Measurements from ENCODE around the gene SECISBP2.

SECISBP2 gene

DNA sequence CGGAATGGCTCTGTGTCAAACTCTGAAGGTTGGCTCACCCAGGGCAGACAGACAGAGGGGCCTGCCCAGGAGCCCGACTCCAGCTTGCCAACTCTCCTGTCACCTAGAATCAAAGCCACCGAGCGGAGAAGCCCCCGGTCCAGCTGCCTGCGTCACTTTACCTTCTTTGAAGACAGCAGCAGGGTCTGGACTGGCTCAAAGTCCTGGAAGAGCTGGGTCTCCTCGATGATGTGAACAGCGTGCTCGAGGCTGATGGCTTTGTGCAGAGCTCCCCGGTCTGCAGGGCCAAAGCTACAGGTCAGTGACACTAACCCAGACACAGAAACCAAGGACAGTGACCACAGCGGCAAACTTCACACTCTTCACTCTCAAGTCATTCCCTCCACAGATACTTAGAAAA is 67.9 kb downstream of the SECISBP2 start:
- DNase-seq = no peak

DNA sequence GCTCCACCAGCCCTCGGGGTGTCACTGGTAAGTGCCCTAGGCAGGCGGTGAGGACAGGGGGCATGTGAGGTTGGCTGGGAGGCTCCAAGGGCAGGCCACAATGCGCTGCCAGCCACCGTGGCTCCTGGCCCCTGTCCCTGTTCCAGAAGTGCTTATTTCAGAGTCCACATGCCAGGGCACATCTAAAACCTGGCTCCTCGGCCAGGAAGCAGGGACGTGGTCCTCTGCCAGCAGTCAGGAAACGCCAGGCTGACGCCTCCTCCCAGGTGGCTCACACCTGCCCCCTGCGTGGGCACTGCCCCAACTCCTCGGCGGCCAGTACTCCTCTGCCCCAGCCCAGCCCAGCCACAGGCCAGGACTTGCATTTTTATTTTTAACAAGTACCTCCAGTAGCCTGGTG is 68.5 kb downstream of the SECISBP2 start:
- DNase-seq = no peak

DNA sequence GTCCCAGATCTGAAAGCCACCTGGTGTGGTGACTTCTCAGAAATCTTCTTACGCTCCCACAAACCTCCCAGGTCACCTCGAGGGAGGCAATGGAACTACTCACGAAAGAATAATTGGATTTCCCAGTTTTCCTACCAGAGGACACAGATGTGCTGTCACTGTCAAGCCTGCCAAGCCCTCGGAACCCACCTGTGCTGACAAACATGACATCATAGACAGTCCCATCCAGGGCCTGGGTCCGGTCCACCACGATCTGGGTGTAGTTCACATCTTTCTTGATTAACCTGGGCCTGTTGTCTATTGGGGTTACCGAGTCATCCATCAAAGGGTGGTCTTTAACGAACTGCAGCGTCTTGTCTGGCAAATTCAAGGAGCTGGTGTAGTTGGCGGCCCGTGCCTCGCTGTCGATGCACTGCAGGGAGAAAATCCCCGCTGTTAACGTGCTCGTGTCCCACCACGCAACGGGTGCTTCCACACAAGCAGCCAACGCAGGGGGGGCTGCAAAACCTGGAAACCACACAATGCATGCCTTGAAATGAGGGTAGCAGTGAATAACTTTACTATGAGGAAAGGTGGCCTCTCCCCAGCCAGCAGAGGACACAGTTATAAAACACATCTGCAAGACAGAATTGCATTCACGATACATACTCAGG is 69.0 kb downstream of the SECISBP2 start:
- DNase-seq = no peak

DNA sequence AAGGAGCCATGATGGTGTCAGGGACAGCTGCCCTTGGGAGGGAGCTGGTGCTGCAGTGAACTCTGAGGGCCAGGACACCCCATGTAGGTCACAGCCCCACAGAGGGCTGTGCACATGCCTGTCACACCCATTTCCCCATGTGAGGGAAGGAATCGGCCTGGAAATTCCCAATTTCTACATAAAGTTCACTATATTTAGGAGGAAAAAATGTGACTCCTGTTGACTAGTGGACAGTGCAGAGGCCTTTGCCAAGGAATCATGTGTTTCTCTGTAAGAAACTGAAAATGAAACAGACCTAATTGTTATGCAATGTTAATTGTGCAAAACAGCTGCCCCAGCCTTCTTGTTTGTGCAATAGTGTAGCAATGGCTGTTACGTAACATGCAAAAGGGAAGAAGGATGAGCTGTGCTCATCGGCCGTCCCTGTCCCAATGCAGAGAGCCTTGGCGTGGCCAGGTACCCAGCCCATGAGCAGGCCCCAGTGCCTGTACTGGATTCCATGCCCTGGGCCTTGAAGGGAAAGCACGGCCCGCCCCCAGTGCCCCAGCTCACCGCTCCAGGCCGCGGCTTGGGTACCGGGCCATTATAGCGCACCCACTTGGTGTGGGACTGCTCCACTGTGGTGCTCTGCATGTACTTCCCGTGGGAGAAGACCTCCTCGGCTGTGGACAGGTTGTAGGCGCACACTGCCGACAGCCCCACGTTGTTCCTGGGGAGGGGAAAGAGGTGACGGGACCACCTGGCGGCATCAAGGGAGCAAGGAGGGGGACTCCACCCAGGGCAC is 70.0 kb downstream of the SECISBP2 start:
- DNase-seq = no peak

DNA sequence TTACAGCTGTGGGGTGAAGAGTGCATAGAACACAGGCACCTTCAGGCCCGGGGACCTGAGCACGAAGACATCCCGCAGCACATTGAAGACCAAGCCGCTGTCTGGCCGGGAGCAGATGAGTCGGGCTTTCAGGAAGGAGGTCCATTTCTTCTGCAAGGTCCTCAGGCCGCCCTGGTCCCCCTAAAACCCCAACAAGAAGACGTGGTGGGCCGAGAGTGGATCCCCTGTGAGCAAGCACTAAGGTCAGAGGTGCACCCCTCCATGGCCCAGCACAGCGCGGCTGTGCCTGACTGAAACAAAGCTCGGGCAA is 70.5 kb downstream of the SECISBP2 start:
- DNase-seq = no peak

DNA sequence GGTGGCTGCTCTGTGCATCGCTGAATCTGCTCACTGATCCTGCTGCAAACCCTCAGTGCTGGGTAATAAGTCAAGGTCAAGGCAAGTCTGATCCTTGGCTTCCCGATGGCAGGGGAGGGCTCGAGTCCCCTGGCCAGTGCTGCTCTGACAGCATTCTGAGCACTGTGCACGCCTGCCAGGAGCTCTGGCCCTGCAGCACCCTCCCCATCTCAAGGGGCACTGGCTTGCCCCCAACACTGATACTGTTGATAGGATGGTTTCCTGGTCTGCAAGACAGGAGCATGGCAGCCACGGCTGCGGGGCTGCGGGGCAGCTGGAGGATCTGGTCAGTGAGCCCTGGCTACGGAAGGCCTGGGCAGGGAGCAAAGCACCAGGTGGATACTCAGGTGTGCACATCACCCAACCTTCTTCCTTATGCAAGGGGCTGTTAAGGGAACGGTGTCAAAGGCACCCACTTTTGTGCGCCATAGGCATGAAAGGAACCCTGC is 71.8 kb downstream of the SECISBP2 start:
- DNase-seq = no peak

DNA sequence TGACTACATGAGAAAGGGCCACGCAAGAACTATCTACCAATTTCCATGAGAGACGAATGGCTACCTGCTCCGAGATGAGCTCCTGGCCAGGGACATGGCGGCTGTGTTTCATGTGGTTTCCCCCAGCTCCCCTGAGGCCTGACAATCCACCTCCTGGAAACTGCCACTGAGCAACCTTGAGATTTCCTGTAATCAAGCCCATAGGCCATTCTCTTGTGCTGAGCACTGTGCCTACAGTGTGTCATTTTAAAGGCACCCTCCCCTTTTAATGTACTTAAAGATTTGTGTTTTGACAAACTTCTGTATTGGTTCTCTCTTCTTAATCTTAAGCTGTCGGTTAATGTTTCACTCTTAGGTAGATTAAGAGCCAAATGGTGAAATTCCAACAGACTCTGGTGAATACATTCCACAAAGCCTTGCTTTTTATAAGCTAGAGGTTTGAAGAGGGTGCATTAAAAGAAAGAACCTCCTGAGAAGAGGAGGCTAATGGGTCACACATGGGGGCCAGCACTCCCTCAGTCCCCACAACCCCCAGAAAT is 72.3 kb downstream of the SECISBP2 start:
- no peak for DNase-seq

DNA sequence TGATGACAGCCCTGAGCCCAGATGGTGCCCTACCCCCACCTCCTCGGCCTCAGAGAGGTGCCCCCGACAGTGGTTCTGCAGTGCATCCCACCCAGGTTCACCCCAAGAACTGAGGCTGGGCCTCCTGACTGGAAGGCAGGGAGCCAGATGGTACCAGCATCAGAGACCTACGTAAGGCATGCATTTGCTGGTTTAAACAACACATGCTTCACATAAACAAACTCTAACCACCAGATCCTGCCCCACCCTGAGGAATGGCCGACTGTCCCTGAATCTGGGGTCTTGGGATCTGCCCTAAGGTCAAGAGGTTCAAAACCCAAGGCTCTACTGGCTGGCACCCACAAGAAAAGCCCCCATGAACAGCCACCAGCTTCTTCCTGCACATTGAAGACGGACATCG is 73.3 kb downstream of the SECISBP2 start:
- DNase-seq = no peak

DNA sequence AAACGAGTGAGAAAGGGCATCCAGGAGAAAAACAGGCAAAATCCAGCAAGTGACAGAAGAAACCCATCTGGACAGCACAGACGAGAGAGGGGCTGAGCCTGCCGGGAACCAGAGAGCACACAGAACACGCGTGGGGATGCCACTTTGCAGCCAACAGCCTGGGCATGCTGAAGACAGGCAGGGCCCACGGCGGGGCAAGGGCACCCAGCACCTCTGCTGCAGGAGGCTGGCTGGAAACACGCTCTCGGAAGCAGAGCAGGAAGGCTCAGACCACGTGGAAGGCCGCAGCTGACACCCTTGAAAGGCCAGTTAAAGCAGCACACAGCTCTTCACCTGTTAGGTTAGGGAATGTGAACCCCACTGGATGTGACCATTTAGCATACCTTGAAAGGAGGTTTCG is 76.1 kb downstream of the SECISBP2 start:
- DNase-seq = no peak

DNA sequence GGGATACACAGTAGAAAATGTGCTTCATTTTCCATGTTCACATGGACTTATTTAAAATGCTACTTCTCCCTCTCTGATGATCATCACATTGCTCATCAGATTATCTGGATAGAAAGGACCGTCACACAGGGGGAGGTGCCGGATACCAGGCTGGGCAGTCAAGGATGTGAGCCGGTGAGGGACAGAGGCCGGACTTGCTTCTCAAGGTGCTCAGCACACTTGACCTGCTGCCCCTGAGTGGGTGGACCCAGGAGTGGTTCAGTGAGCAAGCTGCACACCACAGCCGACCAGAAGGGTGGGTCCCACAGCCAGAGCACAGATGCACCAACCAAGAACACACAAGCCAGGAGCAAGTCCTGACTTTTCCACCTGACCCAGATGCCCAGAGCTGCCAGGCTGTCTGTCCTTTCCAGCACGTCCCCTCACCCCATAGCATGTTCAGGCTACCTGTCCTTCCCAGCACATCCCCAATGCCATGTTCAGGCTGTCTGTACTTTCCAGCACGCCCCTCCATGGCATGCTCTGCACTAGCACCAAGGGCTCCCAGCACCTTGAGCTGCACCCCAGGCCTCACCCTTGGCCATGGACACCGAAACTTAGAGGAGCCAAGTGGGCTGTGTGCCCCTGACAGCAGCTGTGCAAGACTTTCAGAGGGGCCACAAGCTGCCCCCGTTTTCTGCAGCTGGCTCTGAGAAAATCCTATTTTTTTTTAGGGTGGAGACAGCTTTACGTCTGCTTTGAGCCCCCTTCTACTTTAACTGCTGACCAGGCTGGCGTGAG is 77.8 kb downstream of the SECISBP2 start:
- DNase-seq = no peak

DNA sequence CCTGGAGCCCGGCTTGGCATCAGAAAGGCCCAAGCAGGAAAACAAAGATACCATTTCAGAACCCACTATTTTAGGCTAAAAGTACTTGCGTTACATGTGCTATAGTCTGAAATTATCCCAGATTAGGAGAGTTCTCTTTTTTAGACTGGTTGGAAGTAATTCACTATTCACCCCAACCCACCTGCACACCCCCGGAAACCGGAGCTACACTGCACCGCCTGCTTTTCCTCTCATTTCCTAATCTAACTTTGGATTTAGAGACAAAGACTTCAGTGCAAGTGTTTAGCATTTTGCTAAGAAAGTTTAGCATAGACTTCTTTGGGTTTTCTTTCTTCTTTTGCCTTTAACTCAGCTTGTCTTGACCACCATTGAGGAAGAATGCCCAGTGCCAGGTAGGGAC is 79.2 kb downstream of the SECISBP2 start:
- DNase-seq = no peak

DNA sequence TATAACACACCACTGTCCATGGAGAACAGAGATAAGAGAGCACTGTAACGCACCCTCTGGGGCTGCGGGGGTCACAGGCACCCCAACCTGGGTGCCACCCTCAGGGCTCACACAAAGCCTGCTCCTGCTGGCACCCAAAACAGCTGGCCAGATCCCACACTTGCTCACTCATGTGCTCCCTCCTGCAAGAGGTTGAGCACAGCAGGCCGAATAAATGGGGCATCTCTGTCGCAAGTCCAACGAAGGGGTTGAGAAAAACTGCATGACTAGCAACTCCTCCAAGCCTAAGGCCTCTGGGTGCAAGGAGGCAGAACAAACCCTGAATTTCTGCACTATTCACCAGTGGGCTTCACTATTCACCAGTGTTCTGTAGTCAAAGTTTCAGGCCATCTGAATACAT is 80.3 kb downstream of the SECISBP2 start:
- DNase-seq = no peak

DNA sequence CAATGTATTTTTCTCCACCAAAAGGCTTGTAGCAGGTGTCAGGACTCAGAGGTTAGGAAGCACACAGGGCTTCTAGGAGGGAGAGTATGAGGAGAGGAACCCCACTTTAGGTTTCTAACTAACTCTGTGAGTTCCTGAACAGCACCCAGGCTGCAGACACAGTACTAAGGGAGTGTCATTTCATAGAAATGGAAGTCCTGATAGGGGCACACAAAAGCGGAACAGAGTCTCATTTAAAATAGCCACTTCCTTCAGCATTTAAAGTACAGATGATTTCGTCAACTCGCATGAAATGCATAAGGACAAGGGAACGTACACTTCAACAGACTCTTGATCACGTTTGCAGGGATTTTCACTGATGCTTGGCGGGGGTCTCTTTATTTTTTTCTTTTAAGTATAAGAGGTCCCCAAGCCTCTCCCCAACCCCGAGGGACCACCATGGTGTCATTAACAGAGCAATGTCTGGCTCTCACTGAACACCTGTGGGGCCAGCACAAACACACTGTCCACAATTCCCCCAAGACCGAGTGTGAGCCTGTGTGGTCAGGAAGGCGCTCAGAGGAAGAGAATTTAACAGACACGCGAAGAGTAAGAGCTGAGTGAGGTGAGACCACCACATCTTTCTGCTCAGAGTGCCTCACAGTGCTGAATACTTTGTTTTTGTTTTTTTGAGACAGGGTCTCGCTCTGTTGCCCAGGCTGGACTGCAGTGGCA is 82.3 kb downstream of the SECISBP2 start:
- no peak for DNase-seq

DNA sequence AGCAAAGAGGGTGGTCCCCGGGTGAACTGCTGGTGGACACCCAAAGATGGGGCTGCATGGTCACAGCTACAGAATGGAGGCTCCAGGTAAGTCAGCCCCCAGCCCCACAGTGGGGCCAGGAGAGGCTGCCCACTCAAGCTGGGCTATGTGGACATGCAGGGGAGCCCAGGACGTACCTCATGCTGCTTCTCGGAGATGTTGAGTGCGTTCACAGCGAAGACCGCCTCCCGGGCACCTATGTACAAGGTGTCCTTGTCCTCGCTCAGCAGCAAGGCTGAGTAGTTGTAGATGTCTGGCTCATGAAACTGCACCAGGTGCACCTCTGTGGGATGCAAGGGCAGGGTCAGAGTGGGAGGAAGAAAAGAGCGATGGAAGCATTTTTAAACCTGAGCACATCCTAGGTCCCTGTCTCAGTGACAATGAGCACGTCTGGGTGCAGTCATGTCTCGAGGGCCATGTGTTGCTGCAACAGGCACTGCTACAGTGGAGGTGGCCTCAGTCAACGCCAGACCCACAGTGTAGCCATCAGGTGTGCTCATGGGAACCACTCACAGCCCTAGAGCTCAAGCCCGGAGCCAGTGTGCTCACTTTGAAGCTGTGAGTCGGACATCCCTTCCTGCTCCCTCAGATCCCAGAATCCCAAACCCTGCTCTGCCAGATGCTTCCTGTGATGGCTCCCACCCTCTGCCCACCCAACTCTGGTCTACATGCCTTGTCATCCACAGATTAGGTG is 84.6 kb downstream of the SECISBP2 start:
- DNase-seq = no peak

DNA sequence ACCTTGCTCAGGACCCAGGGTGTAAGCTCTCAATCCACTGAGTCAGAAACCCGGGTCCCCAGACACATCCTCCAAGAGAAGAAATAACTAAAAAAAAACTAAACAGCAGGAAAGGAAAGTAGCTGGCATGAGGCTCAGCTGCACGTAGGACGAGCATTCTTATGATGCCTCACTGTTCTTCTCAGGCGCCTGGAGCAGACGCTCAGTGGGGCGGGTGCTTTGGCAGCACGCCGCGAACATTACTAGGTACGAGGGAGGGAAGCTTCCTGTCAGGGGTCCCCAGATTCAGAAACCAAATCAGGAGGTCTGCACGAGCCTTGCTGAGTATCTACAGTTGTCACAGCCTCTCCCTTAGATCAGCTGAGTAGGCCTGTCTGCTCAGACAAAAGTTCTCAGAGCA is 85.8 kb downstream of the SECISBP2 start:
- no peak for DNase-seq

DNA sequence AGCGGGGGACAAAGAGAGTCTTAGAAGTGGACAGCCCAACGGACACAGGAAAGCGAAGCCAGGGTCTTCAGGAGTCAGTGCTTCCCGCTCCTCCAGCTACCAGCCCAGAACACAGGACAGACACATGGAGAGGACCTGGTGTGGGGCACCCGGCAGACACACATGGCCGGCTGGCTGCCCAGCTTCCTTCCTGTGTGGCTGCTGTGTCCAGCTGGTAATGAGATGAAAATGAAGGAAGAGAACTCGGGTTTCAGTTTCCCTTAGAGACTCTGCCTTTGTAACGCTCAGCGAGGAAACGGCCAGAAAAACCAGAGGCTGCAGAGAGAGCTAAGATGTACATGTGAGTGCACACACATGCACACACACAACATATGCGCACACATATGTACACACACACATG is 87.5 kb downstream of the SECISBP2 start:
- no peak for DNase-seq

DNA sequence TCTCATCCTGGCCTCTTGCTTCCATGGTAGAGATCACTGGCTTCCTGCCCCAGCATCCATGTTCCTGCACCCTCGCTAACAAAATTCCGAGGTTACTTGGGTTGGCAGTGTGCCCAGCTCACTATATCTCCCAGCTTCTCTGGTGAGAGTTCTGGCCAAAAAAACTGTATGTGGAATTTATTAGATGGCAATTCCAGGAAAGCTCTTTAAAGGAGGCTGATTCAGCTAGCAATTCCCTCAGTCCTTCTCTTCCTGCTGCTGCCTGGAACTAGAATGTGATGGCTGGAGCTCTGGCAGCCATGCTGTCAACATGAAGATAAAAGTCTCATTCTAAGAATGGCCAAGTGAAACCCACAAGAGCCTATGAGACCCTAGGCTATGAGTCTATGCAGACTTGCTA is 88.8 kb downstream of the SECISBP2 start:
- DNase-seq = no peak

DNA sequence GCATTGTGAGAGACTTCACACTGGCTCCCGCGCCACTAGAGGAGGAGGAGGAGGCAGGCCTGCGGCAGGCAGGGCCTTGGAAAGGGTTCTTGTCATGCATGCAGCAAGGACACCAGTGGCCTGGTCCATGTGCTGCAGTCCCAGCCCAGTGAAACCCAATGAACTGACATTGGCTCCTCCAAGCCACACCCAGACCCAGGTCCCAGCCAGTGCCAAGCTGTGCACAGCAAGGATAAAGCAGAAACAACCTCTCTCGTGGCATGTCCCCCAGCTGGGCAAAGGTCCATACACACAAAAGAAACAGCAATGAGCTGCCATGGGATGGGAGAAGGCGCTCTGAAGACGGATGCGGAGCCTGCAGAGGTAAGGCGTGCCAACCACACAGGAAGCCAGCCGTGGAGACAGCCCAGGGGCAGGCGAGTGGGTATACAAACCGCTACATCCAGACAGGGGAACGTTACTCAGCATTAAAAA is 90.4 kb downstream of the SECISBP2 start:
- DNase-seq = no peak

Measured in NCI-H2171 (cell line).